GM12801 (cell line): ENCODE results near the gene IRX4.

Experiments used
- CTCF ChIP-seq: IDR thresholded peaks from one replicate; pipeline ENCODE4 v1.5.1; 2011; ENCODE audit warnings: control low read depth; ENCODE audit not compliant: insufficient read length; ENCODE audit errors: extremely low read depth

IRX4 gene

GRCh38 chr5:1918488-1919208 is 35.9 kb upstream of the IRX4 start:
- no peak for TF ChIP-seq CTCF

GRCh38 chr5:1917830-1918487 is 35.2 kb upstream of the IRX4 start:
- no peak for TF ChIP-seq CTCF

GRCh38 chr5:1916041-1917001 is 33.6 kb upstream of the IRX4 start:
- no peak for TF ChIP-seq CTCF

- no peak for TF ChIP-seq CTCF
These were observed 32.6 kb upstream of the IRX4 start for GRCh38 chr5:1915316-1915715.

- TF ChIP-seq CTCF = no peak
These were observed 31.7 kb upstream of the IRX4 start for GRCh38 chr5:1914471-1914870.

GRCh38 chr5:1913578-1913977 is 30.9 kb upstream of the IRX4 start:
- no peak for TF ChIP-seq CTCF

- no peak for TF ChIP-seq CTCF
These were observed 30.3 kb upstream of the IRX4 start for GRCh38 chr5:1912951-1913565.
